Lung (tissue), 12 donors: Measurements from ENCODE around the gene NBL1. TPM values are rescaled to one million over a fixed set of nuclear protein-coding genes. Genes with fewer than 3 reads are reported as not detected.
A peak's percentile ranks its signal among the peaks of the same experiment; 100 is the strongest.
"Not testable (repeated sequence)": the region's sequence is repeated elsewhere in the genome, so short reads cannot be mapped to it uniquely, and the experiment has no call there.

Source experiments
- ATAC-seq: fragments of 200-7000 bp; cut with Tn5 transposase; one replicate; pipeline ENCODE4 v1.9.1; 2020; ENCODE audit warnings: moderate number of reproducible peaks; ENCODE audit not compliant: insufficient read depth, low FRiP score
- DNase-seq, 3 donors: peaks; one replicate each; pipeline ENCODE4 v3.0.0-alpha.2; 2013 to 2017
- H3K27ac ChIP-seq, 2 donors: one replicate each; pipeline ENCODE4 v1.5.1; 2013; ENCODE audit warnings: mild to moderate bottlenecking in 2 of 2, moderate library complexity in 2 of 2, control low read depth in 1 of 2, inconsistent platforms in 1 of 2, low read depth in 1 of 2, low read length in 1 of 2
- H3K27me3 ChIP-seq, 3 donors: one replicate each; pipeline ENCODE4 v1.5.1; 2013; ENCODE audit warnings: low read length in 2 of 3; ENCODE audit not compliant: control insufficient read depth in 3 of 3, insufficient read depth in 3 of 3
- H3K36me3 ChIP-seq, 4 donors: one replicate each; pipeline ENCODE4 v1.5.1; 2013; ENCODE audit warnings: low read length in 4 of 4, mild to moderate bottlenecking in 1 of 4, moderate library complexity in 1 of 4; ENCODE audit not compliant: control insufficient read depth in 4 of 4, insufficient read depth in 4 of 4
- H3K4me1 ChIP-seq, 5 donors: one replicate each; pipeline ENCODE4 v1.5.1; 2013; ENCODE audit warnings: low read length in 5 of 5, mild to moderate bottlenecking in 2 of 5, moderate library complexity in 1 of 5; ENCODE audit not compliant: control insufficient read depth in 5 of 5, insufficient read depth in 5 of 5
- H3K4me3 ChIP-seq: one replicate; pipeline ENCODE4 v1.5.1; 2013; ENCODE audit warnings: mild to moderate bottlenecking, control low read depth, moderate library complexity
- H3K9ac ChIP-seq, 2 donors: one replicate each; pipeline ENCODE4 v1.5.1; 2013; ENCODE audit warnings: low read length in 2 of 2, control low read depth in 1 of 2; ENCODE audit not compliant: insufficient read depth in 1 of 2
- H3K9me3 ChIP-seq, 4 donors: one replicate each; pipeline ENCODE4 v1.5.1; 2013; ENCODE audit warnings: low read length in 3 of 4, mild to moderate bottlenecking in 1 of 4, moderate library complexity in 1 of 4; ENCODE audit not compliant: control insufficient read depth in 4 of 4, insufficient read depth in 3 of 4
- CTCF ChIP-seq: IDR thresholded peaks from 2 replicates; pipeline ENCODE4 v1.5.1; 2012; ENCODE audit warnings: mild to moderate bottlenecking; ENCODE audit errors: control extremely low read depth, extremely low read depth
- WGBS, 2 donors: extraction: QIAGEN DNeasy Blood & Tissue Kit; methylation state at CpG; one replicate each; pipeline ENCODE4 v1.1.7; 2013; 5-methylcytosine and 5-hydroxymethylcytosine counted together
- polyA plus RNA-seq, 2 donors: library from polyadenylated mRNA; stranded (reverse); fragments of 200-250 nt; gene quantifications; one replicate each; pipeline ENCODE4 v1.2.1, GENCODE V29; 2013
- total RNA-seq, 2 donors: library from RNA; depleted of rRNA in 1 of 2; stranded (reverse); fragments of >200 nt in 1 of 2; gene quantifications; one replicate each; pipeline ENCODE4 v1.2.1, GENCODE V29; 2014 to 2021
- donor health status: control.
- donor health status: control.
- donor health status: Bipolar disorder and iron deficiency.
- donor health status: healthy.
- donor health status: DM: yes; HTN: yes; CAD: no.

The NBL1 gene
- total and polyA plus RNA-seq, 4 donors = 48.0 to 133 (median 104) TPM

DNA sequence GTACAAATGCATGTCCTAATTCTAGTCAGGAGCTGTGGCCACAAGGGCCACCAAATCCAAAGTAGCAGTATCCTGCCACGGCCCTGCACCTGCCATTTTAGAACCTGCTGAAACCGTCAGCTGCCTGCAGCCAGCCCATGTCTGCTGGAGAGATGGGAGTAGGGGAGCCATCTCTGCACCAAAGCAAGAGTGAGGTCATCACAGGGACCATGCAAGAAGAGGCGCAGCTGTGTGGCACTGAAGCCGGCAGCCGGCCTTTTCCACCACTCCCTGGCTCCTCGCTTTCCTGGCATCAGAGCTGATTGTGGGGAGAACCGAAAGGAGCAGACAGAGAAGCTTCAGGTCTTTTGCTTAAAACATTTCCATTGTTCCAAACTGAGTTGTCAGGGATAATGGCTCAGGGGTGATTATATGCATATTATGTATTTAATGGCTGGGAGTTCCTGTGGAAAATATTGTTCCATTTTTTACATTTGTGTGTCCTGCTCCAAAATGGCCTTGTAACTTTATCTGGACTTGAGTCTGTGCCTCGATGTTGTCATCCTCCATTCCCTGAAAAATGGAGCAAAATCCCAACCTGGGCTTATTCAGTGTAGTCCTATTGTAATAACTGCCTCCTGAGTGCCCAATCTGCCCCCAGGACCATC lies 18.7 kb upstream of the NBL1 start:
- no peak overlapping the region for H3K4me3 ChIP-seq
- DNase-seq (no peak), ATAC-seq (no peak)
- H3K36me3 ChIP-seq = peaks cover 17 to 25% (median 24%) of the 10 kb centered on the region in 4 donors
- no peaks in the 10 kb centered on the region for H3K9me3 ChIP-seq
- TF ChIP-seq CTCF = no peak
- H3K27me3 ChIP-seq = no peaks in the 10 kb centered on the region
- no peak overlapping the region for H3K9ac ChIP-seq
- no peak overlapping the region for H3K27ac ChIP-seq
- WGBS, 2 donors = 96 to 99% methylated on average over 8 of the region's 8 CpGs
- peaks cover 0 to 30% (median 15%) of the 10 kb centered on the region in 5 donors for H3K4me1 ChIP-seq

GRCh38 chr1:19628879-19629278 lies 15.2 kb upstream of the NBL1 start:
- no peak overlapping the region for H3K27ac ChIP-seq
- H3K4me3 ChIP-seq = no peak overlapping the region
- H3K27me3 ChIP-seq = no peaks in the 10 kb centered on the region
- peaks cover 17 to 25% (median 21%) of the 10 kb centered on the region in 4 donors for H3K36me3 ChIP-seq
- peaks cover 0 to 21% (median 2%) of the 10 kb centered on the region in 5 donors for H3K4me1 ChIP-seq
- no peaks in the 10 kb centered on the region for H3K9me3 ChIP-seq
- TF ChIP-seq CTCF = no peak
- H3K9ac ChIP-seq = no peak overlapping the region
- ATAC-seq (no peak), DNase-seq (peak; percentile 67 to 80 (median 80))
- 79 to 86% methylated on average over 3 of the region's 3 CpGs for WGBS, 2 donors

DNA sequence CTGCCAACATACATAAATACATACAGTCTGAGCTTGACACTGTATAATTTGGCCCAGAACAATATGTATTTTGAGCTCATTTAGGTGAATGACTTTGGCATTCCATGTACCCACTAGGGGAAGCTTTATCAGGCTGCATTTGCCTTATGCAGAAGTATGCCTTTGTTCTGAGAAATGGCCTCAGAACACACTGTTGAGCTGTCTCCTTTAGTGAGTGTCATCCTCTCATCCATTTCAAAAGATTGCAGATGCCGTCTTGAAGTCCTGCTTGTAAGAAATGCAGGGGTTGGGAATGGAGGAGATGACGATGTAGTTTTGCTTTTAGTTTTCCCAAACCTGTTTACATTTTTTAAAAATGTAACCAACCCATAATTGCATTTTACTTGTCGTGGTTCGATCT lies 14.8 kb upstream of the NBL1 start:
- no peak for DNase-seq
- WGBS, 2 donors = 78 to 92% methylated on average over 4 of the region's 4 CpGs
- Histone ChIP-seq H3K27me3 (no peaks in the 10 kb centered on the region), H3K4me1 (peaks cover 0 to 21% (median 2%) of the 10 kb centered on the region in 5 donors), H3K9me3 (no peaks in the 10 kb centered on the region), H3K9ac (no peak overlapping the region), H3K4me3 (no peak overlapping the region), H3K36me3 (peaks cover 17 to 24% (median 21%) of the 10 kb centered on the region in 4 donors), H3K27ac (no peak overlapping the region)
- no peak for ATAC-seq
- no peak for TF ChIP-seq CTCF

- not testable (repeated sequence) for H3K9ac ChIP-seq, H3K27ac ChIP-seq, DNase-seq, ATAC-seq, H3K9me3 ChIP-seq, H3K4me3 ChIP-seq, H3K27me3 ChIP-seq
- Histone ChIP-seq H3K36me3 (peaks cover 12 to 19% (median 13%) of the 10 kb centered on the region in 4 donors), H3K4me1 (peaks cover 0 to 21% (median 2%) of the 10 kb centered on the region in 5 donors)
- 100% methylated on average over 1 of the region's 1 CpG for WGBS, 2 donors
Observed at GRCh38 chr1:19630192-19630591, 13.9 kb upstream of the NBL1 start.
